Bladder microvascular endothelial cell (primary cell): ENCODE measurements around the gene ACCS. TPM values are rescaled to one million over a fixed set of nuclear protein-coding genes. Genes with fewer than 3 reads are reported as not detected.

Source experiments
- total RNA-seq: library from RNA; depleted of rRNA; stranded (reverse); fragments of >200 nt; gene quantifications from 2 replicates; pipeline ENCODE4 v1.2.3, GENCODE V29; 2014

The ACCS gene, protein sequence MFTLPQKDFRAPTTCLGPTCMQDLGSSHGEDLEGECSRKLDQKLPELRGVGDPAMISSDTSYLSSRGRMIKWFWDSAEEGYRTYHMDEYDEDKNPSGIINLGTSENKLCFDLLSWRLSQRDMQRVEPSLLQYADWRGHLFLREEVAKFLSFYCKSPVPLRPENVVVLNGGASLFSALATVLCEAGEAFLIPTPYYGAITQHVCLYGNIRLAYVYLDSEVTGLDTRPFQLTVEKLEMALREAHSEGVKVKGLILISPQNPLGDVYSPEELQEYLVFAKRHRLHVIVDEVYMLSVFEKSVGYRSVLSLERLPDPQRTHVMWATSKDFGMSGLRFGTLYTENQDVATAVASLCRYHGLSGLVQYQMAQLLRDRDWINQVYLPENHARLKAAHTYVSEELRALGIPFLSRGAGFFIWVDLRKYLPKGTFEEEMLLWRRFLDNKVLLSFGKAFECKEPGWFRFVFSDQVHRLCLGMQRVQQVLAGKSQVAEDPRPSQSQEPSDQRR
- 5.5 and 8.3 TPM in 2 replicates for total RNA-seq

GRCh38 chr11:44065841-44066731 lies at the start of gene ACCS:
ACCS (plus strand) TSS chr11:44066270; CDS start chr11:44067628, 1,358 bp downstream.

GRCh38 chr11:44047931-44048431 lies 18.1 kb upstream of the ACCS start, which contains the start of gene ACCSL:
ACCSL (plus strand) TSS chr11:44047981; CDS start chr11:44048037, 56 bp downstream.

DNA sequence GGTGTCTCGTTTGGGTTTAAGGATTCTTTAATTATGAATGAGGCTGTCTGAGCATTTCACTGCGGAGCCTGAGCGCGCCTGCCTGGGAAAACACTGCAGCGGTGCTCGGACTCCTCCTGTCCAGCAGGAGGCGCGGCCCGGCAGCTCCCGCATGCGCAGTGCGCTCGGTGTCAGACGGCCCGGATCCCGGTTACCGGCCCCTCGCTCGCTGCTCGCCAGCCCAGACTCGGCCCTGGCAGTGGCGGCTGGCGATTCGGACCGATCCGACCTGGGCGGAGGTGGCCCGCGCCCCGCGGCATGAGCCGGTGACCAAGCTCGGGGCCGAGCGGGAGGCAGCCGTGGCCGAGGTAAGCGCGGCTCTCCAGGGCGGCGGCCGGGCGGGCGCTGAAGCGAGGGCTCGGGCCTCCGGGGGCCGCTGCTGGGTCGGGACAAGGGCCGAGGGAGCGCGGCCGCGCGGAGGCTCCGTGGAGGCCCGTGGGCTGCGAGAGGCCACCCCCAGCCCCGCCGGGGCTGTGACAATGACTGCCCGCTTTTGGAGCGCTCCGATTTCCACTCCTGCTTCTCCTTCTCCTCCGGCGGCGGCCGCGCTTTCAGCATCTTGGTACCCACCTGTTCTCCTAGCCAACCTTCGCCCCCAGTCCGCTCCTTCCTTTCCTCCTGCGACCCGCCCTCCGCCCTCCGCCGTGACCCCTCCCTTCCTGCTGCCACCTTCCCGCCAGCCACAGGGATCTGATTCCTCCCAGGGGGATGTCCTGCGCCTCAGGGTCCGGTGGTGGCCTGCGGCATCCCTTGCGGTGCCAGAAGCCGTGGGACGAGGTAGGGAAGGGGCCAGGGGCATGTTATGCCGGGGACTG lies 29.7 kb downstream of the ACCS start, which contains the start of gene EXT2:
TSS of gene EXT2 (plus strand) at position 173 of the 854 bp plus-strand sequence. CDS start 12,035 bp downstream, outside the sequence.

Other genes starting within 250 kb of the ACCS start
- 26.9 and 27.8 TPM in 2 replicates for gene ALKBH3, start 185.4 kb upstream of the ACCS start, total RNA-seq
- 1.3 and 4.0 TPM in 2 replicates for gene C11orf96, start 123.6 kb upstream of the ACCS start, total RNA-seq
- gene ACCSL, start 18.3 kb upstream of the ACCS start, total RNA-seq, result not detected in 2 replicates
- 87.7 and 173 TPM in 2 replicates for gene EXT2, start 29.4 kb downstream of the ACCS start, total RNA-seq
- not detected in 2 replicates for gene ALX4, start 243.9 kb downstream of the ACCS start, total RNA-seq